COR-L47 (cell line): ENCODE measurements around the gene HOXC10.

Source experiments
- DNase-seq: peaks from one replicate; lab custom pipeline; 2025; lab: John Stamatoyannopoulos, UW

HOXC10 gene

GRCh38 chr12:53977596-53978445 is 7.1 kb upstream of the HOXC10 start:
- no peak for DNase-seq

- DNase-seq, result no peak
Observed at GRCh38 chr12:53978477-53979356, 6.2 kb upstream of the HOXC10 start.

GRCh38 chr12:53980104-53980801 is 4.7 kb upstream of the HOXC10 start:
- no peak for DNase-seq

- no peak for DNase-seq
Observed at GRCh38 chr12:53980802-53981496, 4.0 kb upstream of the HOXC10 start.

GRCh38 chr12:53981634-53982565 is 3.0 kb upstream of the HOXC10 start:
- DNase-seq, result no peak

GRCh38 chr12:53982648-53983567 is 2.0 kb upstream of the HOXC10 start:
- no peak for DNase-seq

GRCh38 chr12:53983568-53983949 is 1.4 kb upstream of the HOXC10 start:
- DNase-seq, result no peak

- DNase-seq, result no peak
Observed at GRCh38 chr12:53983950-53984572, 885 bp upstream of the HOXC10 start.

GRCh38 chr12:53985692-53985993 is 697 bp downstream of the HOXC10 start:
- no peak for DNase-seq

- DNase-seq, result no peak
Observed at GRCh38 chr12:53985994-53986685, 1.2 kb downstream of the HOXC10 start.

- no peak for DNase-seq
Observed at GRCh38 chr12:53986686-53987483, 1.9 kb downstream of the HOXC10 start.

- DNase-seq, result no peak
Observed at GRCh38 chr12:53987787-53988230, 2.9 kb downstream of the HOXC10 start.

- DNase-seq, result no peak
Observed at GRCh38 chr12:53988541-53989226, 3.7 kb downstream of the HOXC10 start.

- peak; percentile 16 for DNase-seq
Observed at GRCh38 chr12:53989227-53990113, 4.5 kb downstream of the HOXC10 start.

GRCh38 chr12:53990311-53991076 is 5.5 kb downstream of the HOXC10 start:
- no peak for DNase-seq
